ENCODE data around the gene UHRF2. TPM values are rescaled to one million over a fixed set of nuclear protein-coding genes. Genes with fewer than 3 reads are reported as not detected.

Gene UHRF2
- total RNA-seq, 2 donors from 2014 or later = 56.9 to 76.0 TPM

DNA sequence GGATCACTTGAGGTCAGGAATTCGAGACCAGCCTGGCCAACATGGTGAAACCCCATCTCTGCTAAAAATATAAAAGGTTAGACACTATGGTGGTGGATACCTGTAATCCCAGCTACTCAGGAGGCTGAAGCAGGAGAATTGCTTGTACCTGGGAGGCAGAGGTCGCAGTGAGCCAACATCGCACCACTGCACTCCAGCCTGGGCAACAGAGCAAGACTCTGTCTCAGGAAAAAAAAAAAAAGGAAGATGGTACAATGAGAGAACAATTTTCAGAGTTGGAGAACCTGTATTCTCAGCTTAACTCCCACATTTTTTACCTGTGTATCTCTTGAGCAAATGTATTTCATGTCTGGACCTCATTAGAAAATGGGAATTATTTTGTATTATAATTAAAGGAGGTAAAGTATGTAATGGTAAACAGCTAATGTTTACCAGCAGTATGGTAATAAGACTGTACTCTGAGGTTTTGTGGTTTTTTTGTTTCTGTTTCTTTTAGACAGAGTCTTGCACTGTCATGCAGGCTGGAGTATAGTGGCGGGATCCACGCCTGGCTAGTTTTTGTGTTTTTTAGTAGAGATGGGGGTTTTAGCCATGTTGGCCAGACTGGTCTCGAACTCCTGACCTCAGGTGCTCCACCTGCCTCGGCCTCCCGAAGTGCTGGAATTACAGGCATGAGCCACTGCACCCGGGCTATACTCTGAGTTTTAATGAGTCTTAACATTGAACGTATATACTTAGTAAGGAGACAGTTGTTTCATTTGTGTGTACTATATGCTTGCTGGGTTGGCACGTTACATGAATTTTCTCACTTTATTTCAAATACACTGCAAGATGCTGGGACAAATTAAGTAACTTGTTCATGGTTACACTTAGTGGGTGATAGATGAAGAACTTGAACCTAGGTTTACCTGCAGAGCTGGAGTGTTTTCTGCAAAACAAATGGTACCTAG is 16.2 kb downstream of the UHRF2 start:
- Histone ChIP-seq H3K36me3 (no peaks in the 10 kb centered on the region), H3K27me3 (replicated peaks; ENCODE audit: insufficient read depth) (no peaks in the 10 kb centered on the region), H3K4me1 (ENCODE audit: control insufficient read depth in 1 of 2, low read depth in 2 of 2) (peaks cover 40 to 43% of the 10 kb centered on the region in 2 donors), H3K27ac (no peak overlapping the region), H3K4me3 (no peak overlapping the region), H3K9me3 (no peaks in the 10 kb centered on the region)
- TF ChIP-seq, protein P1, sequence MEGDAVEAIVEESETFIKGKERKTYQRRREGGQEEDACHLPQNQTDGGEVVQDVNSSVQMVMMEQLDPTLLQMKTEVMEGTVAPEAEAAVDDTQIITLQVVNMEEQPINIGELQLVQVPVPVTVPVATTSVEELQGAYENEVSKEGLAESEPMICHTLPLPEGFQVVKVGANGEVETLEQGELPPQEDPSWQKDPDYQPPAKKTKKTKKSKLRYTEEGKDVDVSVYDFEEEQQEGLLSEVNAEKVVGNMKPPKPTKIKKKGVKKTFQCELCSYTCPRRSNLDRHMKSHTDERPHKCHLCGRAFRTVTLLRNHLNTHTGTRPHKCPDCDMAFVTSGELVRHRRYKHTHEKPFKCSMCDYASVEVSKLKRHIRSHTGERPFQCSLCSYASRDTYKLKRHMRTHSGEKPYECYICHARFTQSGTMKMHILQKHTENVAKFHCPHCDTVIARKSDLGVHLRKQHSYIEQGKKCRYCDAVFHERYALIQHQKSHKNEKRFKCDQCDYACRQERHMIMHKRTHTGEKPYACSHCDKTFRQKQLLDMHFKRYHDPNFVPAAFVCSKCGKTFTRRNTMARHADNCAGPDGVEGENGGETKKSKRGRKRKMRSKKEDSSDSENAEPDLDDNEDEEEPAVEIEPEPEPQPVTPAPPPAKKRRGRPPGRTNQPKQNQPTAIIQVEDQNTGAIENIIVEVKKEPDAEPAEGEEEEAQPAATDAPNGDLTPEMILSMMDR (IDR thresholded peaks at IDR 0.05) = no peak
- ATAC-seq (ENCODE audit: insufficient number of reproducible peaks, low FRiP score, low read depth) = no peak
- no peak for DNase-seq (ENCODE audit: low spot score)

DNA sequence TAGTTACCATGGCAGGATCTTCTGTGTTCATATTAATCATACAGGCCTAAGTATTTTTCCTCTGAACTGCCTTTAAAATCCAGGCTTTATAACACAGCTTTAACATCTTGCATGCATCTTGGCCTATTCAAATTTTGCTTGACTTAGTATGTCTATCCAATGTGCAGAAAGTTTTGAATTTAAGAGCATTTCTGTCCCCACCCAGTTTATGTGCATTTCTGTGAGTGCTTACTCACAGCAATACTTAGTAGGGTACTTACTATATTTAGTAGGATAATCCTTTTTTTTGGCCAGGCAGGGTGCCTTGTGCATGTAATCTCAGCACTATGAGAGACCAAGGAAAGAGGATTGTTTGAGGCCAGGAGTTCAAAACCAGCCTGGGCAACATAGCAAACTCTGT is 18.0 kb downstream of the UHRF2 start:
- H3K4me1 ChIP-seq (ENCODE audit: control insufficient read depth in 1 of 2, low read depth in 2 of 2) = peaks cover 39 to 43% of the 10 kb centered on the region in 2 donors
- H3K4me3 ChIP-seq = no peak overlapping the region

DNA sequence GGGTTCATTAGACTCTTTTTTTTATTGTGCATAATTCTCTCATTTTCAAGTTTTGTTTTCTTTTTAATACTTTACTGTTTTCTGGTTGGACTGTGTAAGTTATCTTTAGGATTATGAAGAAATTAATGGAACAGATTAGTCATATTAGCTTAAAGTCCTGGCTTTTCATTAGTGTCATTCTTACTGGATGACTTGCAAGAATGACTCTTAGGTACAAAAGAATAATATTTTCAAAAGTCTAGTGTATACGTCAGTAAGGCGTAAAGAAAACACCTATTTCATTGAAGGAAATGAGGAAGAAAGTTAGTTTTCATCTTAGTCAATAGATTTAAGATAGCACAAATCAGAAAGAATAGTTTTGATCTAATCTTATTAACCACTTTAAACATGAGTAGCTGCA is 20.4 kb downstream of the UHRF2 start:
- no peaks in the 10 kb centered on the region for H3K36me3 ChIP-seq
- H3K4me3 ChIP-seq = no peak overlapping the region
- ATAC-seq (ENCODE audit: insufficient number of reproducible peaks, low FRiP score, low read depth) (no peak), DNase-seq (ENCODE audit: low spot score) (no peak)
- TF ChIP-seq, protein P1 (IDR thresholded peaks at IDR 0.05) = no peak
- H3K27me3 ChIP-seq (replicated peaks; ENCODE audit: insufficient read depth) = no peaks in the 10 kb centered on the region
- peak overlapping the region in 1 of 2 donors; percentile 18 for H3K27ac ChIP-seq
- no peaks in the 10 kb centered on the region for H3K9me3 ChIP-seq
- H3K4me1 ChIP-seq (ENCODE audit: control insufficient read depth in 1 of 2, low read depth in 2 of 2) = peaks cover 38 to 48% of the 10 kb centered on the region in 2 donors

More for the DNA sequence above, 18.0 kb downstream of the UHRF2 start:
- DNase-seq (ENCODE audit: low spot score) (no peak), ATAC-seq (ENCODE audit: insufficient number of reproducible peaks, low FRiP score, low read depth) (no peak)
- Histone ChIP-seq H3K36me3 (no peaks in the 10 kb centered on the region), H3K9me3 (no peaks in the 10 kb centered on the region), H3K27me3 (replicated peaks; ENCODE audit: insufficient read depth) (no peaks in the 10 kb centered on the region), H3K27ac (peak overlapping the region in 1 of 2 donors; percentile 45)
- TF ChIP-seq, protein P1 (IDR thresholded peaks at IDR 0.05) = no peak

DNA sequence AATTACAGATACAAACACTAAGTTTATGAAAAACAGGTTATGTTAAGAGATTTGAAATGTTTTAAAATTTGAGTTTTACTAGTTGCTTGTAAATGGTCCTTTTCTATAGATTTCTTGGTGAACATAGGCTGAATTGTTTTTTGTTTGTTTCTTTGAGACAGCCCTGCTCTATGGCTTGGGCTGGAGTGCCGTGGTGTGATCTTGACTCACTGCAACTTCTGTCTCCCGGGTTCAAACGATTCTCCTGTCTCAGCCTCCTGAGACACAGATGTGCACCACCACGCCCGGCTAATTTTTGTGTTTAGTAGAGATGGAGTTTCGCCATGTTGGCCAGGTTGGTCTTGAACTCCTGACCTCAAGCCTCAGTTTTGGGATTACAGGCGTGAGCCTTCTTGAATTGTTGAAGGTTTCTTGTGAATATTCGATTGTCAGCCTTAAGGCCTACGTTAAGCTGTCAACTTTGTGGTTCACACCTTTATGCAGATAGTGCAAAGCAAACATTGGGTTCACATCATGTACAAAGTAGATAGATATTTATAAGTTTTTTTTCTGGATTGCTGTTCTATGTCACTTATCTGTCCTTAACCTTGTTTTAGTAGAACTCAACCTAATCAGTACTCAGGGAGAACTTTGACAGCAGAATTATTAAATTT is 26.2 kb downstream of the UHRF2 start:
- Histone ChIP-seq H3K9me3 (no peaks in the 10 kb centered on the region), H3K27ac (no peak overlapping the region), H3K27me3 (replicated peaks; ENCODE audit: insufficient read depth) (no peaks in the 10 kb centered on the region), H3K4me3 (no peak overlapping the region), H3K4me1 (ENCODE audit: control insufficient read depth in 1 of 2, low read depth in 2 of 2) (peaks cover 7 to 32% of the 10 kb centered on the region in 2 donors), H3K36me3 (no peaks in the 10 kb centered on the region)
- DNase-seq (ENCODE audit: low spot score) (no peak), ATAC-seq (ENCODE audit: insufficient number of reproducible peaks, low FRiP score, low read depth) (no peak)
- TF ChIP-seq, protein P1 (IDR thresholded peaks at IDR 0.05) = no peak

DNA sequence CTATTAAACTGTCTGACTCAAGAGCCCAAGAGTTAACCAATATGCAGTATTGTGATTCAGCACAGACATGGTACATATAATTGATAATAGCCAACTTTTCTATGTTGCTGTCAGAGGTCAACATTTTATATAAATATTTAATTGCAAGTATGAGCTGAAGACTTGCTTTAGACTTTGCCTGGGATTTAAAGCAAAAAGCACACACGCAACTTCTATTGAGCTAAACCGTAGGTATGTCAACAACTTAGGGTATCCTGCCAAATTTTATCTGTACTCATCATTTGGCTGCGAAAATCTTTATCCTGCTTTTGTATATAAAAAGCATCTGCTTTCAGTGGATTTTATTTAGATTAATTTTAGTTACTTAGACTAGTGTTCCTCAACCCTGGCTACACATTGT is 27.4 kb downstream of the UHRF2 start:
- ATAC-seq (ENCODE audit: insufficient number of reproducible peaks, low FRiP score, low read depth) (no peak), DNase-seq (ENCODE audit: low spot score) (no peak)
- Histone ChIP-seq H3K9me3 (no peaks in the 10 kb centered on the region), H3K4me3 (no peak overlapping the region), H3K4me1 (ENCODE audit: control insufficient read depth in 1 of 2, low read depth in 2 of 2) (peaks cover 13 to 32% of the 10 kb centered on the region in 2 donors), H3K27me3 (replicated peaks; ENCODE audit: insufficient read depth) (no peaks in the 10 kb centered on the region), H3K27ac (no peak overlapping the region), H3K36me3 (no peaks in the 10 kb centered on the region)
- TF ChIP-seq, protein P1 (IDR thresholded peaks at IDR 0.05) = no peak
